NCI-H146 (cell line): ENCODE measurements around the gene FAM222B.

Experiments used
- DNase-seq: peaks from one replicate; lab custom pipeline; 2025; lab: John Stamatoyannopoulos, UW

The FAM222B gene

DNA sequence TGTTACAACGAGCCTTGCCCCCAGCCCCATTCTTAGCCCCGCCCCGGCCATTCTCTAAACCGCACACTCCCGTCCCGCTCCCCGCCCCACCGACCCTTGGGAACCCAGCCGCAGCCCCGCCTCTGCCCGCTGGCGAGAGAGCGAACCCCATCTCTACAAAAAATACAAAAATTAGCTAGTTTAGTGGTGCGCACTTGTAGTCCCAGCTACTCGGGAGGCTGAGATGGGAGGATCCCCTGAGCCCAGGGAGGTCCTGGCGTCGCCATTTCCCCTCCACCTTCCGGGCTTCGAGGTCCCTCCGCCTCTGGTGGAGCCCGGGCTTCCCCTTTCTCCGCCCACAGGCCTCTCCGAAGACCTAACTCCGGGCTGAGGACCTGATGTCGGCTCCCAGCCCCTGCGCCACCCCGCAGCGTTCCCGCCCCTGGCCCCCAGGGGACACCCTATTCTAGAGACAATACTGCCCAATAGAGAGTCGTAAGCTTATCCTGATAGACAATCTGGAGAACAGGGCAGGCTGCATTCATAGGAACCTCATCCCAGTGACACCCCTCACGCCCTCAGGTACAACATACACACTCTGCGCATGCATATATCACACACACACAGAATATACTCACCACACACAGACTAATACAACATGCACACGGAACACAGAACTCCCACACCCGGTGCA is 130.4 kb downstream of the FAM222B start:
- no peak for DNase-seq

- no peak for DNase-seq
Measured at GRCh38 chr17:28711723-28712031, 130.9 kb downstream of the FAM222B start, which contains the start of gene PROCA1. Gene PROCA1, minus strand, starts transcription at chr17:28711888. Its CDS starts 228 bp downstream, at chr17:28711660.

DNA sequence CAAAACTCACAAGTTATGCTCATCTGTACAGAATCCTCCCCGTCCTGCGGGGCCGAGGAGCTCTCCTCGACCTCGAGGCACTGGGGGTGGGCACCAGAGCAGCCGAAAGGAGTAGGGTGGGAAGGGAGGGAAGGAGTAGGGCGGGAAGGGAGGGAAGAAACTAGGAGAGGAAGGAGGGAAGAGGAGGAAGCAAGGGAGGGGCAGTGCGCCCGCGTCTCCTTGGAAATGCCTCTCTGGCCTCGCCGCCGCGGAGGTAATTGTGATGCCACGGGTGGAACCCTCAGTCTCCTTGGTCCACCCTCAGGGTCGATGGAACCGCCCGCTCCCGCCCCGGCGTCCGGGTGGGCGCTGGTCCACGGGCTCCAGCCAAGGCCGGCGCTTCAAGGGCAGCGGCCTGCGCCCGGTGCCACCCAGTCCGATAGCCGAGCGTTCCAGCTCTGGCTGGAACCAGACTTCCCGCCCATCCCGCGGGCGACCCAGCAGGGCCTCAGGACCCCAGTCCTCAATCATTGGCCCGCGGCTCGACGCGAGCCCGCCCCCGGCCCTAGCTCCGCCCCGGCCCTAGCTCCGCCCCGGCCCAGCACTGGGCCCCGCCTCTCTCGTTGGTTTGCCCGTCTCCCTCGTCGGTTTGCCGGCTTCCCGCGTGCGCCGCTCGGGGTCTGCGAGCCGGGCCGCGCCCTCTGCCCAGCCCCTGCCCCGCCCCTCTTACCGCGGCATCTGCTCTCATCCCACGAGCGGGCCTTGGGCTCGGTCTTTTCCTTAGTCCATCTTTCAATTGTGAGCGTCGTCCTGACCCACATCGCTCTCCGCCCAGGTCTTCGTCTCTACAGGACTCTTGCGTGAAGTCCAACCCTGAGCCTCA is 131.5 kb downstream of the FAM222B start:
- peak; percentile 91 for DNase-seq

GRCh38 chr17:28707339-28707720 is 135.3 kb downstream of the FAM222B start:
- DNase-seq = no peak

- no peak for DNase-seq
Measured at GRCh38 chr17:28706471-28707338, 135.9 kb downstream of the FAM222B start.
